Neural crest cell (in vitro differentiated cells): ENCODE measurements around the gene PRR11. TPM values are rescaled to one million over a fixed set of nuclear protein-coding genes. Genes with fewer than 3 reads are reported as not detected.
A peak's percentile ranks its signal among the peaks of the same experiment; 100 is the strongest.
"Not testable (repeated sequence)": the region's sequence is repeated elsewhere in the genome, so short reads cannot be mapped to it uniquely, and the experiment has no call there.

ENCODE experiments used
- DNase-seq: peaks from one replicate; pipeline ENCODE4 v3.0.0; 2021; ENCODE audit warnings: low read depth, mixed read lengths, low spot score
- H3K27ac Mint-ChIP-seq: one replicate; pipeline ENCODE4 v1.8.0; 2021; ENCODE audit warnings: mild to moderate bottlenecking, mixed read lengths; ENCODE audit not compliant: unreplicated experiment
- H3K27me3 Mint-ChIP-seq: 2 replicates; pipeline ENCODE4 v1.8.0; 2021; ENCODE audit warnings: low read depth, mild to moderate bottlenecking, mixed read lengths
- H3K36me3 Mint-ChIP-seq: 2 replicates; pipeline ENCODE4 v1.8.0; 2021; ENCODE audit warnings: low read depth, mild to moderate bottlenecking, mixed read lengths
- H3K4me1 Mint-ChIP-seq: 2 replicates; pipeline ENCODE4 v1.8.0; 2021; ENCODE audit warnings: mixed read lengths
- H3K4me3 Mint-ChIP-seq: one replicate; pipeline ENCODE4 v1.8.0; 2021; ENCODE audit warnings: mild to moderate bottlenecking, mixed read lengths
- H3K9me3 Mint-ChIP-seq: 2 replicates; pipeline ENCODE4 v1.8.0; 2021; ENCODE audit warnings: mixed read lengths
- CTCF ChIP-seq: fragments of 200-600 bp; sonication (generic); conservative IDR thresholded peaks from 2 replicates; pipeline ENCODE4 v1.5.0; 2021; ENCODE audit warnings: antibody characterized with exemption, mild to moderate bottlenecking
- total RNA-seq: library from RNA; stranded (reverse); gene quantifications from 2 replicates; pipeline ENCODE4 v1.2.1, GENCODE V29; 2021

PRR11 gene
- total RNA-seq, 1 donor from 2014 or later = 77.2 TPM

DNA sequence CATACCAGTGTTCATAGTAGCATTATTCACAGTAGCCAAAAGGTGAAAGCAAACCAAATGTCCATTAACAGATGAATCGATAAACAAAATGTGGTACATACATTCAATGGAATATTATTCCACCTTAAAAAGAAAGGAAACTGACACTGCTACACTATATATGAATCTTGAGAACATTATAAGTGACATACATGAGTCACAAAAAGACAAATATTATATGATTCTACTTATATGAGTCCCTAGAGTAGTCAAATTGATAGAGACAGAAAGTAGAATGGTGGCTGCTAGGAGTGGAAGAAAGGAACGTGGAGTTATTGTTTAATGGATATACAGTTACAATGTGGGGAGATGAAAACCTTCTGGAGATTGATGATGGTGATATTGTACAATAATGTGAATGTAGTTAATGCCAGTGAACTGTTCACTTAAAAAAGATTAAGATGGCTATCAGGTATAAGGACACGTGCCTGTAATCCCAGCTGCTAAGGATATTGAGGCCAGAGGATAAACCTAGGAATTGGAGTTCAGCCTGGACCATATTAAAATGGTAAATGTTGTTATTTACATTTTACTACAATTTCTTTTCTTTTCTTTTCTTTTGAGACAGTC lies 28.6 kb upstream of the PRR11 start:
- Mint-ChIP-seq H3K36me3 (peaks cover 9% of the 10 kb centered on the region), H3K27me3 (no peaks in the 10 kb centered on the region), H3K9me3 (no peaks in the 10 kb centered on the region), H3K4me1 (no peaks in the 10 kb centered on the region), H3K27ac (no peak overlapping the region), H3K4me3 (no peak overlapping the region)
- TF ChIP-seq CTCF = no peak
- no peak for DNase-seq

- H3K36me3 Mint-ChIP-seq = peaks cover 6% of the 10 kb centered on the region
- no peaks in the 10 kb centered on the region for H3K9me3 Mint-ChIP-seq
- no peaks in the 10 kb centered on the region for H3K27me3 Mint-ChIP-seq
- H3K4me3 Mint-ChIP-seq = no peak overlapping the region
- no peak overlapping the region for H3K27ac Mint-ChIP-seq
- no peak for DNase-seq
- H3K4me1 Mint-ChIP-seq = no peaks in the 10 kb centered on the region
- TF ChIP-seq CTCF = no peak
Observed at GRCh38 chr17:59129814-59130213, 25.7 kb upstream of the PRR11 start.

GRCh38 chr17:59131131-59131530 lies 24.4 kb upstream of the PRR11 start:
- TF ChIP-seq CTCF = no peak
- Mint-ChIP-seq H3K4me3 (no peak overlapping the region), H3K36me3 (peaks cover 6% of the 10 kb centered on the region), H3K27me3 (no peaks in the 10 kb centered on the region), H3K4me1 (no peaks in the 10 kb centered on the region), H3K9me3 (no peaks in the 10 kb centered on the region), H3K27ac (no peak overlapping the region)
- no peak for DNase-seq

GRCh38 chr17:59138339-59138738 lies 17.2 kb upstream of the PRR11 start:
- DNase-seq, H3K27me3 Mint-ChIP-seq, H3K36me3 Mint-ChIP-seq, H3K27ac Mint-ChIP-seq, H3K9me3 Mint-ChIP-seq, H3K4me3 Mint-ChIP-seq, H3K4me1 Mint-ChIP-seq: not testable (repeated sequence)

DNA sequence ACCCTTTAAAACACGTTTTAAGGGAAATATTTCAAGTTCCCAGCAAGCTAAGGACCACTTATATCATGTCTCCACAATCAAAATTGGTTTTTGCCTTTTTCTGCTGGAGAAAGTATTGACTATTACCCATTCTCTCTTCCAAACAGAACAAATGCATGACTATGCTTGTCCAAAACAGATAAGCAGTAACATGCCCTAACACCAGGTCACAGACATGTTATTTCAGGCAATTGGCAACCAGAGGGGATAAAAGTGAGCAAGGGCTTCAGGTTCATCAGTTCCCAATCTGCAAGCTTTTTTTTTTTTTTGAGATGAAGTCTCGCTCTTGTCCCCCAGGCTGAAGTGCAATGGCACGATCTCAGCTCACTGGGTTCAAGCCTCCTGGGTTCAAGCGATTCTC lies 15.6 kb upstream of the PRR11 start:
- Mint-ChIP-seq H3K9me3 (no peaks in the 10 kb centered on the region), H3K27ac (peak overlapping the region; percentile 35)

More for the DNA sequence above, 15.6 kb upstream of the PRR11 start:
- Mint-ChIP-seq H3K27me3 (no peaks in the 10 kb centered on the region), H3K36me3 (peaks cover 10% of the 10 kb centered on the region), H3K4me1 (peaks cover 9% of the 10 kb centered on the region), H3K4me3 (no peak overlapping the region)
- no peak for DNase-seq
- TF ChIP-seq CTCF = no peak
